PC-9 (cell line): ENCODE measurements around the gene ADAMTS20.

Experiments
- EZH2 ChIP-seq: fragments of 200-600 bp; sonication (generic); IDR thresholded peaks from 2 replicates; pipeline ENCODE4 v1.8.0; 2017; ENCODE audit warnings: antibody characterized with exemption, low read depth
- TF ChIP-seq, protein P1 (sequence below): fragments of 200-600 bp; sonication (generic); conservative IDR thresholded peaks from 2 replicates; pipeline ENCODE4 v1.6.1; 2017; ENCODE audit warnings: mixed run types, antibody characterized with exemption, mild to moderate bottlenecking, moderate library complexity

- TF ChIP-seq, protein P1, sequence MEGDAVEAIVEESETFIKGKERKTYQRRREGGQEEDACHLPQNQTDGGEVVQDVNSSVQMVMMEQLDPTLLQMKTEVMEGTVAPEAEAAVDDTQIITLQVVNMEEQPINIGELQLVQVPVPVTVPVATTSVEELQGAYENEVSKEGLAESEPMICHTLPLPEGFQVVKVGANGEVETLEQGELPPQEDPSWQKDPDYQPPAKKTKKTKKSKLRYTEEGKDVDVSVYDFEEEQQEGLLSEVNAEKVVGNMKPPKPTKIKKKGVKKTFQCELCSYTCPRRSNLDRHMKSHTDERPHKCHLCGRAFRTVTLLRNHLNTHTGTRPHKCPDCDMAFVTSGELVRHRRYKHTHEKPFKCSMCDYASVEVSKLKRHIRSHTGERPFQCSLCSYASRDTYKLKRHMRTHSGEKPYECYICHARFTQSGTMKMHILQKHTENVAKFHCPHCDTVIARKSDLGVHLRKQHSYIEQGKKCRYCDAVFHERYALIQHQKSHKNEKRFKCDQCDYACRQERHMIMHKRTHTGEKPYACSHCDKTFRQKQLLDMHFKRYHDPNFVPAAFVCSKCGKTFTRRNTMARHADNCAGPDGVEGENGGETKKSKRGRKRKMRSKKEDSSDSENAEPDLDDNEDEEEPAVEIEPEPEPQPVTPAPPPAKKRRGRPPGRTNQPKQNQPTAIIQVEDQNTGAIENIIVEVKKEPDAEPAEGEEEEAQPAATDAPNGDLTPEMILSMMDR, result no peak
- no peak for TF ChIP-seq EZH2
Observed at GRCh38 chr12:43516045-43516444, 36.0 kb downstream of the ADAMTS20 start.
